Left lobe of liver (tissue), 2 donors: Measurements from ENCODE around the gene ADAMTS17. TPM values are rescaled to one million over a fixed set of nuclear protein-coding genes. Genes with fewer than 3 reads are reported as not detected.
"Not testable (repeated sequence)": the region's sequence is repeated elsewhere in the genome, so short reads cannot be mapped to it uniquely, and the experiment has no call there.

Experiments used
- ATAC-seq: fragments of 200-7000 bp; cut with Tn5 transposase; one replicate; pipeline ENCODE4 v1.9.1; 2020; ENCODE audit warnings: mild to moderate bottlenecking, moderate library complexity
- DNase-seq: peaks from one replicate; pipeline ENCODE4 v3.0.0-alpha.2; 2020; ENCODE audit warnings: low spot score
- total RNA-seq: library from RNA; stranded (reverse); gene quantifications from one replicate; pipeline ENCODE4 v1.2.1, GENCODE V29; 2021
- donor health status: DM: no; HTN: no; CAD: no; lungs with moderate emphysema.
- donor health status: DM: no; HTN: yes; CAD: no.

ADAMTS17 gene
- total RNA-seq, 1 donor from 2014 or later, result 22.4 TPM

DNA sequence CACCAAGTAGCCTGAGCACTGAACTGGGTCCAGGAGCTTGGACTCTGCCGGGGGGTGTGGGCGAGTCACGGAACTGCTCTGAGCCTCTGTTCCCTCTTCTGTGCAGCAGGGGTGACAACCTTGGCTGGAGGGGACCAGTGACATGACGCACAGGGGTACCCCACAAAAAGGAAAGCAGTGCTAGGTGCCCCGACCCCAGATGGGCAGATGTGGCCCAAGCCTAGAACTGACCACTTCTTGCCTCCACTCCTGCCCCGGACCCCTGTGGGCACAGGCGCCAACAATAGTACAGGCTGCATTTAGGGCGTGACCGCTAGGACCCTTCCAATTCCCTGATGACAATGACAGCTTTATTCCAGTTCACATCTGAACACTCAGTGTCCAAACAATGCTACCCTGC is 352.7 kb downstream of the ADAMTS17 start:
- ATAC-seq, result no peak
- DNase-seq, result no peak

DNA sequence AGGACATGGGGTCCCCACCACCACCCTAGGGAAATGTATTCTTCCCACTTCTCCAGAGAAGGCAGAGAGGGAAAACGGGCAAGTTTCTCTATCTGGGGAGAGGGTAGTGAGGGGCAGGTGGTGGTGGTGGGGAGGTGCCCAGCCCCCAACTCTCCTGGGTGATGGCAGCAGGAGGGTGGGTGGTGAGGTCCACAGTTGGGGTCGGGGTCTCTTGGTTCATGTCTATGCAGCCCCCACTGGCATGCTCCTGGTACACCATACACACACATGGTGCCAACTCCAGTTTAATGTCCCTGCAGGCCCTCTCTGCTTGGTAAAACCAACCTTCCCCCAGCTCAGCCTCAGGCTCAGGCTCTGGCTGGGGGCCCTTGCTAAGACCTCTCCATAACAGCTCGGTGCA is 354.1 kb downstream of the ADAMTS17 start:
- DNase-seq (no peak), ATAC-seq (no peak)

DNA sequence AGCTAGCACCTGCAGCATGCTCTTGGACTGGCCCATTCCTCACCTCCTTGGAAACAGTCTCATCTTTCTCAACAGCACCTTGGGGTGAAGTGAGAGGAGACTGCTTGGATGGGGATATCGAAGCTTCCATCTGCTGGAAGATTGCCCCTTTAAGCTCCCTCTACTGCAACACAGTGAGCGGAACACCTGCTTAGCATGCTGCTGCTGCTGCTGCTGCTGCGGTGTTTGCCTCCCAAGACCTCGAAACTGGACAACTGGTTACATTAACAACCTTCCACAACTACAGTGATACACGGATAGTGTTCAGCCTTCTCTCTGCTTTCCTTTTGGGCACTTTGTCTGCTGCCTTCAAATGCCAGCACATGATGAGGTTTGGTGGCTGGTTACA is 354.7 kb downstream of the ADAMTS17 start:
- DNase-seq, result no peak

DNA sequence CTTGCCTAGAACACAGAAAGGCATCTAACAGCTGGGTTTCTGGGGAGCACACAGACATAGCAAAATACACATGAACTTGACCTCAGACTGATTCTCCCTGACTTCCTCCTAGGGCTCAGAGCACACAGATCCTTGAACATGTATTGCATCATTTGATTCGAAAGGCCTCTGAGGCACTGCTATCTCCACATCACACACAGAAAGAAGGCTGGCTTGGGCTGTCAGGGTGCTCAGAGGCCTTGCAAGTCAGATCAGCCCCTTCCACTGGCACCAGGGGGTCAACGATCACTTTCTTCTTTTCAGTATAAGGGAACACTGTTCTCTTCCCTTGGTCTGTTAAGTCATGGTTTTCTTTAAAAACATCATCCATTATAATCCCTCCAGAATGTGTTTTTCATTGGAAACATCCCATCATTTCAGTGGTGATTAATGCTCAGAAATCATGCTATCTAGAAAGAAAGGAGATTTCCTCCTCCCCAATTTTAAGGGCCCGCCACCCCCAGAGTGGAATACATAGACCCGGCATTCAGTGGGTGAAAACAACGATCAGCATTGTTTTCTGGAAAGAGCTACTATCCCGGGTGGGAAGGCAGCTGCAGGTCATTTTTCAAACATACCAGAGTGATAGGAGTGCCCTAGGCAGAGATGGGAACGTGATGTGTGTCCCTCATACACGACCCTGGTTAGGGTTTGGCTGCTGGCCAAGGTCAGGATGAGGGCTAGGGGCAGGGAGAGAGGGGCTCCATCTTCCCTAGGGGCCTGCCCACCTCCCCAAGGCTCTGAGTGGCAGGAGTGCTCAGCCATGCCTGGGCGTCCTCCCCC is 355.3 kb downstream of the ADAMTS17 start:
- ATAC-seq (no peak), DNase-seq (no peak)

More for the DNA sequence above, 354.7 kb downstream of the ADAMTS17 start:
- ATAC-seq, result no peak

DNA sequence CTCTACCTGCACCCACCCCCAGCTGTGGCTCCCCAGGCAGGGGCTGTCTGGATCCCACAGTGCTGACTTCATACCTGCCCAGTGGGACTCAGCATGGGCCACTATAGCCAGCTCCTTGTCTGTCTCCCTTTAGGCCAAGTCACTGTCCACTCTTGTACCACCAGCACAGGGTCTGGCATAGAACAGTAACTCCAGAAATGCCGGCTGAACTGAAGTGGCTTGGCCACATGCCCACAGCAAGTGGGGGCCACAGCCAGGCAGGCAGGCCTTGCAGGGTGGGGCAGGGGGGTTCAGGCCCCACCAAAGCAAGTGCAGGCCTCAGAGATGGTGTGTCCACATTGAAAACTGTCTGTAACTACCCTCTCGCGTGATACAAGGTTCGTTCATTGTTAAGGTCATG is 355.9 kb downstream of the ADAMTS17 start:
- ATAC-seq, result no peak
- no peak for DNase-seq

DNA sequence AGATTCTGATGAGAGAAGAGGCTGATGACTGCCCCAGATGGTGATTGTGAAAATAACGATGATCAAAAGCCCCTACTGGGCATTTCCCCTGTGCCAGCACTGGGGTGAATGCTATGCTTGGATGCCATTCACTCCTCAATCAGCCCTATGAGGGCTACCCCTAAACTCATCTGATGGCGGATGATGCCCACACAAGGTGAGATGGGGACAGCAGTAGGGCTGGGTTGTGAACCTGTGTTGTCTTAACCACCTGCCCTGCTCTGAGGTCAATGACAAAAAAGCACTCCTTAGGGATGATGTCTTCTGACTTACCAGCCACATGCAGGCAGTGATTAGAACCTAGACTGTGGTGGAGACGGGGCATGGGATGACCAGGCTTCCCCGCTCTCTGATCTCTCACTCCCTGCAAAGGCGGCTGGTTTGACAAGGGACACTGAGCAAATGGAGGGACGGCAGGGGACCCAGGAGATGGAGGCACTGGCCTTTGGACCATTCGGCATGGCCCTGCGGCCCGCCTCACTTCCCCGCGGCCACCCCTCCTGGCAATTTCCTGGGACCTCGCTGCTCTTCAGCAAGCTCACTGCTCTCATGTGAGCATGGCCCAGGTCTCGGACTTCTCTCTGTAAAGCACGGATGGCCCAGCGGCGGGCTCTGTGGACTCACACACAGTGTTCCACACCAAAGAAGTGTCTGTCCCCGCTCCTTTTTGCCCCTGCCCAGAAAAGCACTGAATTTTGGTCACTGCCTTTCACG is 357.1 kb downstream of the ADAMTS17 start:
- DNase-seq (no peak), ATAC-seq (no peak)

DNA sequence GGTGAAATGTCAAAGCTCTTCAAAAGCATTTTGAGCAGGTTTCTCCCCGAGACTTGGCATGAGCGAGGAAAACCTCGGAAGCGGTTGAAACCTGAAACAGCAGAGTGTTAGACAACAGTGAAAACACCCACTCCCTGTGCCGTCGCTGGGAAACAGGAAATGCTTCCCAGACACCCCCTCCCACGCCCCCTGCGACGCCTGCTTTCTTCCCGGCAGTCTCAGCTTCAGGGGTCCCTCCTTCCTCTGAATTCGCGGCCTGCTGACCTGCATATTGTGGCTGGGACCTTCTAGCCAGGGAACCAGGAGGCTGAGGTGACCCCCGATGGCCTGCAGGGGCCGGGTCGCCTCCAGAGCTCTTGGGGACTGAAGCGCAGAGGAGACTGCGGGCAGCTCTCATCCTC is 357.9 kb downstream of the ADAMTS17 start:
- ATAC-seq, result no peak
- no peak for DNase-seq

DNA sequence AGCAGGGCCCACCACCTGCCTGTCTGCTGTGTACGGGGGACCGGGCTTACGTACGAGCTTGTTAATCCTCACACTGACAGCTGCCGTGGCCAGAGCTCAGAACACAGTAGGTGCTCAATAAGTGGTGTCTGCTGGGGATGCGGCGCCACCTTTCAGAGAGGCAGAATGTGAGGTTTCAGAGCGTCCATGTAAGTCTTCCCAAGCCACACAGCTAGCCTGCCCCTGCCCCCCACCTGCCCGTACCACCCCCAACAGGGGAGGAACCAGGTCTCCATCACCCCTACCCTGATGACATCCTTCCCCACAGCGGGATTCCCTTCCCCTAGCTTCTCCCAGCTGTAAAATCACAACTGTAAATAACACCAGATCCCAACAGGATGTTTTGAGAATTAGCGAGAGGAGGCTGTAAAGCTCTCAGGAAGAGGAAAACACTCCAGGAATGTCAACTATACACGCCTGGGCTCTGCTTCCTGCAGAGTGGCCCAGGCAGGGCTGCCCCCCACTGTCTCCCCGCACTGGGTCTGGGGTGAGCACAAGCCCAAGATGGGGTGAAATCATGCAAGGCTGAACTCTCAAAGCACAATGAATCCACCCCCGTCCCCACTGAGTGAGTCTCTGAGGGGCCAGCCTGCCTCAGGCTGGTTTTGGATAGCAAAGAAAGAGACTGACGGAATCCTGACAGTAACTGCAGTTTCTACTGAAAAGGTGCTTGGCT is 358.4 kb downstream of the ADAMTS17 start:
- DNase-seq (no peak), ATAC-seq (no peak)

DNA sequence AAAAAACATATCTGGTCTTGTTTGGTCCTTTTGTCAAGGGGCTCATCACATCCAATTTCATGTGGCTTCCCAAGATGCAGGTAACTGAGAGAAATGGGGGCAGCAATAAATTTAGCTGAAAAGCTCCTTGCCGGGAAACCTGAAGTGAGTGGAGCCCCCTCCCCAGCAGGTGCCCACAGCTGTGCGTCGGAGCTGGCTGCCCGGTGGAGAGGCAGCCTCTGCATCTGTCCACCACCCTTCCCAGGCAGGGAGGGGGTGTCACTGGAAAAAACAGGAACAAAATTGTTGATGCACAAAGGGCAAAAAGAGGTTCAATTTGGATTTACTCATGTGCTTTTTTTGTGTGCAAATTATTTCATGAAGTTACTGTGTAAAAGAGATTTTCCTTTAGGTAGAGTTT is 359.1 kb downstream of the ADAMTS17 start:
- DNase-seq, result no peak
- ATAC-seq, result no peak

DNA sequence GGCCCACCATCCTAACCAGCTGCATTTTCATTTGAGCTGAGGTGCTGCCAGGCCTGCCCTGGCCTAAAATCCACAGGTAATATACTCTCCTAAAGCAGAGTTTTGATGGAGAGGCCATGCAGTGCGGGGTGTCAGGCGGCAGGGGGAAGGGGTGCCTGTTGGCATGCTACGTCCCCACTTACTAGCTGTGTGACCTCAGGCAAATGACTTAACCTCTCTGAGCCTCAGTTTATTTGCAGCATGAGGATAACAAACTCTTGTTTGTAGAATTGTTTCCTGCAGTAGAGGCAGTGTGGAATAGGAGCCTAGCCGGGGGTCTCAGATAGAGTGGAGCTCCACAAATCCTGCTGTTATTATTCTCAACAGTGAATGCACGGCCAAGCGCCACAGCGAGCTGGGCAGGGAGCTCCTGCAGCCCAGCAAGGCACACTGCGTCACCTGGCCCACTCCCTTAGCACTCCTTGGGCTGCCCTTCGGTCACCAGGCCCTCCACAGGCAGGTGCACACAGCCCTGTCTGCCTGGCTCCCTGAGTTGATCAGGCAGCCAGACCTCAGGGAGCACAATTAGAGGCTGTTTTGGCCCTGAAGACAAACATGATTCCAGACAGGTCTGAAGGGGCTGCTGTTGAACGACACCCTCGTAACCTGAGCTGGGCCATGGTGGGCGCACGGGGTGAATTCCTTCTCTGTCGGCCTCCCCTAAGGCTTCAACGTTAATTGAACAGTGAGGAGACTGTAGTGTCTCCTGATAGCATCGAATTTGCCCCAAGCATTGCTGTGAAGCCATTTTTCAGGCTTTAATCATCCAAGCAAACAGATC is 359.7 kb downstream of the ADAMTS17 start:
- ATAC-seq (no peak), DNase-seq (no peak)

DNA sequence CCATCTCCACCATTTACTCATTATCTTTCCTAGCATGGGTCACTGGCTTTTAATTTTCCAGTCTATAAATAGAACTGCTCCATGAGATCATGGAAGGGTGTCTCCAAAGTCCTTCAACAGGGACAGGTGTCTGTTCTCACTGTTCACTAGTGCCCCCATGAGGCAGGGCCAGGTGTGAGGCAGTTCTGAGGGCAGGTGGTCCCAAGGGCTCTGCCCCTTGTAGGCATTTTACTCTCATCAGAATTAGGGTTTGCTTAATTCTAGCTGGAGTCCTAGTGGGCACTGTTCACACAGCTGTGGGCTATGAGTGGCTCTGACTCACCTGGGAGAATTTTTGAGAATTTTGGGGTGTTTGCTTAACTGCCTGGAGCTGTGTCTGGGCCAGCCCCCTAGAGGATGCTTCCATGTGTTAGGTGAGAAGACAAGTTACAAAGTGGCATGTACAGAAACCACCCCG is 360.6 kb downstream of the ADAMTS17 start:
- ATAC-seq (no peak), DNase-seq (no peak)

DNA sequence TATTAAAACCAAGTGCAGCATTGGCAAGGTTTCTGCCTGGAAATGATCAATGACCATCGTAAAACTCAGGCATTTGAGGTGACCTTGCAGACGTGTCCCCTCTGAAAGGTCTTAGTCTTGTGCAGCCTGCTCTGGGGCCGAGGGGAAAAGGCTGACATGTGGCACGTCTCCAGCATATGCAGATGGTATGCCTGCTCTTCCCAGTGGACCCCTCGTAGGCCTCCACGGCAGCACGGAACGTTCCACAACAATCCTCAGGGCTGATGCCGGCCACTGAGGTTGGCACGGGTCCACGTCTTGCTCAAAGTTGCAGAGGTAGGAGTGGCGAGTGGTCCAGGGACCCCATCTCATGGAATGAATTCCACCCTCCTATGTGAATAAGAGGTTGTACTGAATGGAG is 361.0 kb downstream of the ADAMTS17 start:
- ATAC-seq (no peak), DNase-seq (no peak)

DNA sequence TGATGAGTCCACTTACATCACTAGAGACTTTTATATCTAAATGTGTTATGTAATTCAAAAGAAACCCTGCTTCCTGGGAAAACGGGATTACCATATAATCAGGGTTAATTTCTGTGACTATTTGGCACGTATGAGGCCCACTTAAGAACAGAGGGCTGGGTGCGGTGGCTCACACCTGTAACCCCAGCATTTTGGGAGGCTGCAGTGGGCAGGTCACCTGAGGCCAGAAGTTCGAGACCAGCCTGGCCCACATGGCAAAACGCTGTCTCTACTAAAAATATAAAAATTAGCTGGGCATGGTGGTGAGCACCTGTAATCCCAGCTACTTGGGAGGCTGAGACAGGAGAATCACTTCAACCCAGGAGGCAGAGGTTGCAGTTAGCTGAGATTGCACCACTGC is 361.9 kb downstream of the ADAMTS17 start:
- ATAC-seq, result not testable (repeated sequence)

DNA sequence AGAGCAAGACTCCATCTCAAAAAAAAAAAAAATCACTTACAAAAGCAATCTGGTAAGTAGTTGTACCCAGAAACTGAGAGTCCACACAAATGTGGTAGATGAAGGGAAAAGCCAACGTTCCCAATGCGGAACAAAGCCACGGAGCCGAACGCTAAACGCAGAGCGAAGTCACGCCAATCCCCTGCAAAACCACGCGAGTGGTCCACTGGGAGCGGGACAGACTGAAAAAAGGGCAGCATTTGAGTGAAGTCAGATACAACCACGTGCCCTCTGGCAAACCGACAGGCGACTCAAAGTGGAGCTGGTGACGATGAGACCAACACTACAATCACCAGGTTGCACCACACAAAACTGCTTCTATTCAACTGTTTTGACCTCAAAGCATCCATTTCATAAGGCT is 362.4 kb downstream of the ADAMTS17 start:
- ATAC-seq, result no peak
- DNase-seq, result no peak

More for the DNA sequence above, 361.9 kb downstream of the ADAMTS17 start:
- DNase-seq, result not testable (repeated sequence)

DNA sequence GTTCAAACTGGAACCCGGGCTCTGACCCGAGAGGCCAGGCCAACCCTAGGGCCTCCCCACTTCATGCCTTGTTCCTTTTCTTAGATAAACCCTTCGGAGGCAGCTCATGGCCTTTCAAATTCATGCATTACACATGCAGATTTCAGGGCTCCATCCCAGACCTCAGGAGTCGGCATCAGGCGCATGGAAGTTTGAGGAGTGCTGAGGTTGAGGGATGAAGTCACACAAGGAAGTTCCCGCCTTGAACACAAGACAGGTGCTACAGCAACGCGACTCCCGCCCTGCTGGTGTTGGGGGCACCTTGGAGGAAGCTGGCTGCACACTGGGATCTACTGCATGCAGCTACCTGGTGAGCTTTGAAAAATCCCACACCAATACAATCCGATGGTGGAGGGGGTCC is 363.3 kb downstream of the ADAMTS17 start:
- DNase-seq (no peak), ATAC-seq (no peak)

DNA sequence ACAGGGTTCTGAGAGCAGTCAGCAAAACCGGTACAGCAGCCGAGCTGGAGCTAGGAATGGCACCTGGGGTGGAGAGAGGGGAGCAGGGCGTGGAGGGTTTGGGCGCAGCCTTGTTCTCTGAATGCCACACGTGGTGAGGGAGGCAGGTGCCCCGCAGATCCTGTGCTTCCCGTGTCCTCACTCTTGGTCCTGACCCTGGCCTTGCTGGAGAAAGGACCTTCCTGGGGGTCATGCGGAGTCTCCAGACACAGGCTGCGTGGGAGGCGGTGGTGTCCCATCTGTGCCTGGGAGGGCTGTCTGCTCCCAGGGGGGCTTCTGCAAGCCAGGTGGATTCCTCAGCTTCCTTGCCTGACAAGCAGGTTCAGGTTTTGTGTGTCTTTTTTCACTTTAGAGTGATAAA is 363.8 kb downstream of the ADAMTS17 start:
- DNase-seq, result no peak
- no peak for ATAC-seq

DNA sequence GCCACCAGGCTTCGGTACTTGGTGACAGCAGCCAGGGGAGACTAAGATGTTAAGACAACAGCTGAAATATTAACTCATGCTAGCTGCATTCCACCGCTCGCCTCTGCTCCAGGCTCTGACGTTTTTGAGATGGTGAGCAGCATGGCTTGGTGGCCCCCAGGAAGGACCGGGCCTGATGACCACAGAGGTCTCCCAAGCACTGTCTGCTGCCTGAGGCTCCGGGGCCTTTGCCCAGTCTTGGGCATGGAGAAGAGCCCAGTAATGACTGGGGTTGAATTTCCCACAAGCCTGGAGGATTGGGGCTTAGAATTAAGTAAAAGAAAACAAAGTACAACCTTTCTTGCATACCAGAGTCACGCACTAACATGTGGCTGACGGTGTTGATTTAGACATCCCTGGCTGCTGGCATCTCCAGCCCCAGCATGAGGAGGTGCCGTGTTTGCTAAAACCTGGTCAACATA is 364.9 kb downstream of the ADAMTS17 start:
- ATAC-seq (peak; percentile 71), DNase-seq (no peak)

DNA sequence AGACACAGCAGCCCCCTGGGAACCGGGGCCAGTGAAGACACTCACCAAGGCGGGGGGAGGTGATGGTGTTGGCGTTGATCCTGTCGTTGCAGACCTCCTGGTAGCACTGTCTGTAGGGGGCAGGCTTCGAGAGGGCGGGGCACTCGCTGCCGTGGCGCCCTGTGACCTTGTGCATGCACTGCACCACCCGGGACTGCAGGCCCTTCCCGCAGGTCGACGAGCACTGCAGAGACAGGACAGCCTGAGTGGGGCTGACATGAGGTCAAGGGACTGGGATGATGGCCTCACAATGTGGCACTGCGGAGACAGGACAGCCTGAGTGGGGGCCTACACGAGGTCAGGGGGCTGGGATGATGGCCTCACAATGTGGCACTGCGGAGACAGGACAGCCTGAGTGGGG is 365.8 kb downstream of the ADAMTS17 start:
- ATAC-seq, result no peak
- DNase-seq, result no peak

DNA sequence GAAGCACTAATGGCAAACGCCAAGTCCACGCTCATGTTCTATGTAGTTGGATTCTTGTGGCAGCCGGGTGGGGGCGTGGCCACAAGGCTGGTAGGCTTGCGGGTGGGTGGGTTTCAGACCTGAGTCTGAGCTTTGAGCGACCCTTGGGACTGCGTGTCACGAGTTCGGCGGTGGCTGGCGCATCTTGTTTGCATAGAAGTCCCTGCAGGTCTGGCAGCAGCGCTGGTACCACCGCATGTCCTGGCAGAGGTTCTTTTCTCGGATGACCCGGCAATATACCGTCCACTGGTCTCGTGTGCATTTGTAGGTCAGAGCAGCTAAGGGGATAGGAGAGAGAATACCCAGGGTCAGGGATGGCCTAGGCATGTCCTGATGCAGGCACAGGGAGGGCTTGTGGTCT is 367.5 kb downstream of the ADAMTS17 start:
- DNase-seq, result no peak
- no peak for ATAC-seq

DNA sequence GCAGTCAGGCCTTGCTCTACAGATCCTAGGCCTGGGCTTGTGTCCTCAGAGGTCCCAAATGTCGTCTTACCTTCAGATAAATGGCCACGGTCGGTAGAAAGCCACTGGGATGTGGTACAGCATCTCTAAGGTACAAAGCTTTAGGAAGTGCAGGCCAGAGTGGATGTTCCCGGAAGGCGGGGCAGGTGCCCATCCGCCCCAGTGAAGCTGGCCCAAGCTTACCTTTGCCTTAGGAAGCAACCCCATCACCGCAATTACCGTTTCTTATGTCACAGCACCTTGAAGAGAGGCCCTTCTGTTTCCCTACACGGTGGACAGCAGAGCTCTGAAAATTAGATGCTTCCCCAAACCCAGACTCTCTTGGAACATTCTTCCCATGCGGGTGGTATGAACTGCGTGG is 368.4 kb downstream of the ADAMTS17 start:
- no peak for ATAC-seq
- DNase-seq, result no peak
